Gastrocnemius medialis (tissue), 4 donors: ENCODE measurements around the gene CRHR1.

Experiments
- CTCF ChIP-seq, 5 experiments: fragments of 450-650 bp in 3 of 5; fragments of 200-600 bp in 2 of 5; sonication (generic) in 2 of 5; IDR thresholded peaks in 4 of 5; conservative IDR thresholded peaks in 1 of 5; 1 replicate in 4 of 5; 2 replicates in 1 of 5; pipeline ENCODE4 v1.5.1; 2016 to 2019; ENCODE audit warnings: antibody characterized with exemption in 5 of 5, mild to moderate bottlenecking in 3 of 5, moderate library complexity in 3 of 5
- POLR2A ChIP-seq, 2 donors: fragments of 450-650 bp; IDR thresholded peaks; one replicate each; pipeline ENCODE4 v1.6.1; 2017; ENCODE audit warnings: antibody characterized with exemption in 2 of 2, mild to moderate bottlenecking in 2 of 2, moderate library complexity in 2 of 2

GRCh38 chr17:45787656-45788055 is 3.5 kb downstream of the CRHR1 start:
- TF ChIP-seq CTCF (IDR thresholded peaks at IDR 0.05 in 4 of 5, conservative IDR thresholded peaks at IDR 0.05 in 1 of 5) (no peak), POLR2A (IDR thresholded peaks at IDR 0.05) (no peak)
